Loucy (cell line): ENCODE measurements around the gene MROH2B.

Source experiments
- H2AFZ ChIP-seq: fragments of 200-600 bp; sonication (generic); 2 replicates; pipeline ENCODE4 v1.6.0; 2016; ENCODE audit warnings: antibody characterized with exemption, mild to moderate bottlenecking, low read length, moderate library complexity
- H3F3A ChIP-seq: fragments of 200-600 bp; 2 replicates; pipeline ENCODE4 v1.6.0; 2016; ENCODE audit warnings: antibody characterized with exemption, low read depth, mild to moderate bottlenecking
- H3K27me3 ChIP-seq: fragments of 200-600 bp; sonication (generic); 2 replicates; pipeline ENCODE4 v1.6.1; 2014; ENCODE audit warnings: low read length, mild to moderate bottlenecking; ENCODE audit not compliant: insufficient read depth, poor library complexity, severe bottlenecking
- H3K36me3 ChIP-seq: fragments of 200-600 bp; sonication (generic); 2 replicates; pipeline ENCODE4 v1.6.1; 2016; ENCODE audit warnings: low read length; ENCODE audit not compliant: insufficient read depth
- H3K4me1 ChIP-seq: fragments of 200-600 bp; sonication (generic); 2 replicates; pipeline ENCODE4 v1.5.1; 2014; ENCODE audit warnings: low read length, mild to moderate bottlenecking; ENCODE audit not compliant: insufficient read depth, poor library complexity, severe bottlenecking
- H3K4me2 ChIP-seq: fragments of 200-600 bp; sonication (generic); 2 replicates; pipeline ENCODE4 v1.6.0; 2014; ENCODE audit warnings: antibody characterized with exemption, low read length, low read depth, mild to moderate bottlenecking; ENCODE audit not compliant: poor library complexity, severe bottlenecking
- H3K4me3 ChIP-seq: fragments of 200-600 bp; sonication (generic); 2 replicates; pipeline ENCODE4 v1.5.1; 2014; ENCODE audit warnings: low read length, mild to moderate bottlenecking, mixed read lengths; ENCODE audit not compliant: poor library complexity, severe bottlenecking
- H3K79me2 ChIP-seq: fragments of 200-600 bp; sonication (generic); 2 replicates; pipeline ENCODE4 v1.6.1; 2014; ENCODE audit warnings: low read length; ENCODE audit not compliant: insufficient read depth
- H3K9ac ChIP-seq: fragments of 200-600 bp; sonication (generic); 2 replicates; pipeline ENCODE4 v1.6.0; 2014; ENCODE audit warnings: mild to moderate bottlenecking, low read depth, low read length, moderate library complexity; ENCODE audit not compliant: poor library complexity, severe bottlenecking
- H3K9me2 ChIP-seq: fragments of 200-600 bp; sonication (generic); replicated peaks from 2 replicates; pipeline ENCODE4 v1.6.1; 2016; ENCODE audit warnings: low read depth, low read length, mixed read lengths
- H3K9me3 ChIP-seq: fragments of 200-600 bp; sonication (generic); 2 replicates; pipeline ENCODE4 v1.6.1; 2014; ENCODE audit warnings: mild to moderate bottlenecking, antibody characterized with exemption, low read length, low read depth; ENCODE audit not compliant: insufficient read depth
- H4K20me1 ChIP-seq: fragments of 200-600 bp; sonication (generic); 2 replicates; pipeline ENCODE4 v1.6.0; 2014; ENCODE audit warnings: antibody characterized with exemption, low read length, mild to moderate bottlenecking; ENCODE audit not compliant: insufficient read depth, poor library complexity, severe bottlenecking
- EZH2phosphoT487 ChIP-seq: fragments of 200-600 bp; IDR thresholded peaks from 2 replicates; pipeline ENCODE4 v1.6.1; 2018; ENCODE audit warnings: antibody characterized with exemption, mild to moderate bottlenecking, moderate library complexity, borderline replicate concordance
- TF ChIP-seq, protein P1 (sequence below): fragments of 200-600 bp; sonication (generic); conservative IDR thresholded peaks from 2 replicates; pipeline ENCODE4 v1.5.1; 2014; ENCODE audit warnings: mild to moderate bottlenecking, antibody characterized with exemption, low read length

The MROH2B gene

DNA sequence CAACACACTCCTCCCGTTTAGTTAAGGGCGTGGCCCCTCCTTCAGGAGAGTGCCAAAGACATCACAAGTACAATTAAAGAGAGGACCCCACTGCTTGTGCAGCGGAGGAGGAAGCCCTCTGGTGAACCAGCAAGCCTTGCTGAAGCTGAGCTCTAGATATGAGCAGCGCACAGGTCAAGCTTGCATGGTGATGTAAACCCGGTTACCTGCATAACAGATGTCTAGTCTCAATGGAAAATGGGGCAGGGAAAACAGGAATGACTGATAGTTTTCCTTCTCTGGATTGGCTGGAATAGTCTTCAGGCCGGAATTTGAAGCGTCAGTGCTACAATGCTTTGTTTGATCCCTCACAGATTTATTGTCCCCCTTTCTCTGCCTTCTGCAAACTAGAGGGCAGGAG, 66.2 kb downstream of the MROH2B start:
- Histone ChIP-seq H3K9me3 (no peaks in the 10 kb centered on the region), H3K36me3 (no peaks in the 10 kb centered on the region), H3K79me2 (no peaks in the 10 kb centered on the region), H2AFZ (no peak overlapping the region), H3F3A (no peaks in the 10 kb centered on the region), H3K9ac (no peak overlapping the region), H3K9me2 (no peaks in the 10 kb centered on the region), H3K4me2 (no peak overlapping the region), H4K20me1 (no peaks in the 10 kb centered on the region), H3K27me3 (no peaks in the 10 kb centered on the region), H3K4me3 (no peak overlapping the region), H3K4me1 (no peaks in the 10 kb centered on the region)
- no peak for TF ChIP-seq EZH2phosphoT487
- TF ChIP-seq, protein P1, sequence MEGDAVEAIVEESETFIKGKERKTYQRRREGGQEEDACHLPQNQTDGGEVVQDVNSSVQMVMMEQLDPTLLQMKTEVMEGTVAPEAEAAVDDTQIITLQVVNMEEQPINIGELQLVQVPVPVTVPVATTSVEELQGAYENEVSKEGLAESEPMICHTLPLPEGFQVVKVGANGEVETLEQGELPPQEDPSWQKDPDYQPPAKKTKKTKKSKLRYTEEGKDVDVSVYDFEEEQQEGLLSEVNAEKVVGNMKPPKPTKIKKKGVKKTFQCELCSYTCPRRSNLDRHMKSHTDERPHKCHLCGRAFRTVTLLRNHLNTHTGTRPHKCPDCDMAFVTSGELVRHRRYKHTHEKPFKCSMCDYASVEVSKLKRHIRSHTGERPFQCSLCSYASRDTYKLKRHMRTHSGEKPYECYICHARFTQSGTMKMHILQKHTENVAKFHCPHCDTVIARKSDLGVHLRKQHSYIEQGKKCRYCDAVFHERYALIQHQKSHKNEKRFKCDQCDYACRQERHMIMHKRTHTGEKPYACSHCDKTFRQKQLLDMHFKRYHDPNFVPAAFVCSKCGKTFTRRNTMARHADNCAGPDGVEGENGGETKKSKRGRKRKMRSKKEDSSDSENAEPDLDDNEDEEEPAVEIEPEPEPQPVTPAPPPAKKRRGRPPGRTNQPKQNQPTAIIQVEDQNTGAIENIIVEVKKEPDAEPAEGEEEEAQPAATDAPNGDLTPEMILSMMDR = no peak

DNA sequence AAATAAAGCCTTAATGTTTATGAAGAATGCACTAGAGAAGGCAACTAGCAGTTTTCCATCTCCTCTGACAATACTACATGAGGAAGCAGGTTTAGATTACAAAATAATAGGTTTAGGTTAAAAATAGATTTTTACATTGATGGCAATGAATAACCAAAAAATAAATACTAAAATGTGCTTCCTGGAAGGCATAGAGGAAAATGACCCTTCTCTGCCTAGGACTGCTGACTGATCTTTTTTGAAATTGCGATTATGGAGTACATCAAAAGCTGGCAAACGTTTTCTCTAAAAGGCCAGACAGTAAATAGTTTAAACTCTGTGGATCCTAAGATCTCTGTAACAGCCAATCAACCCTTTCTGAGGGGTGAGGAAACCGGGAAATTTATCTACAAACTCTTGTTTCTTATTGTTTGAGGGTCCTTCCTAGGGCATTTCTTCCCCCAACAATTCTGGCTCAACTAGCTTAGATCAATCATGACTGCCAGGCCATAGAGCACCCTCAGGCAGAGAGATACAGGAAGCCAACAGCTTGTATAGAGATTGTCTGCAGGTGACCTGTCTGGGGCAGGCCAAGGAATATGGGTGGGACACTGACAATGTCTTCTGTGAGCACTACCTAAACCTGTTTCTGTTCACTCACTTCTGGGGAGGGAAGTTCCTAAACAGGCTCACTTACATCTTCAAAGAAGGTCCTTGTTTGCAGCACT, 67.3 kb downstream of the MROH2B start:
- no peak overlapping the region for H3K9ac ChIP-seq
- no peaks in the 10 kb centered on the region for H3K9me3 ChIP-seq
- H4K20me1 ChIP-seq = no peaks in the 10 kb centered on the region
- TF ChIP-seq, protein P1 = no peak
- TF ChIP-seq EZH2phosphoT487 = no peak
- no peaks in the 10 kb centered on the region for H3K9me2 ChIP-seq
- no peaks in the 10 kb centered on the region for H3K79me2 ChIP-seq
- no peak overlapping the region for H3K4me3 ChIP-seq
- H3K4me2 ChIP-seq = no peak overlapping the region
- no peak overlapping the region for H2AFZ ChIP-seq
- H3K36me3 ChIP-seq = no peaks in the 10 kb centered on the region
- H3F3A ChIP-seq = no peaks in the 10 kb centered on the region
- no peaks in the 10 kb centered on the region for H3K4me1 ChIP-seq
- H3K27me3 ChIP-seq = no peaks in the 10 kb centered on the region

GRCh38 chr5:40999966-41000365, 71.2 kb downstream of the MROH2B start:
- Histone ChIP-seq H3K27me3 (no peaks in the 10 kb centered on the region), H3K4me1 (no peaks in the 10 kb centered on the region), H2AFZ (no peak overlapping the region), H3K79me2 (no peaks in the 10 kb centered on the region), H3K9ac (no peak overlapping the region), H3F3A (no peaks in the 10 kb centered on the region), H4K20me1 (no peaks in the 10 kb centered on the region), H3K36me3 (no peaks in the 10 kb centered on the region), H3K9me3 (no peaks in the 10 kb centered on the region), H3K9me2 (no peaks in the 10 kb centered on the region), H3K4me3 (no peak overlapping the region), H3K4me2 (no peak overlapping the region)
- TF ChIP-seq, protein P1 = no peak
- no peak for TF ChIP-seq EZH2phosphoT487
